ENCODE results near the gene EZH1. TPM values are rescaled to one million over a fixed set of nuclear protein-coding genes. Genes with fewer than 3 reads are reported as not detected.

EZH1 gene
- total RNA-seq, 5 donors from 2014 or later (not counting 1 experiment from before 2014, with no cell fraction given): 87.1 to 161 (median 146) TPM

GRCh38 chr17:42691021-42691545 lies 53.8 kb downstream of the EZH1 start:
- Mint-ChIP-seq H3K36me3 (peaks cover 4% of the 10 kb centered on the region), H3K27ac (no peak overlapping the region), H3K4me3 (no peak overlapping the region), H3K4me1 (no peaks in the 10 kb centered on the region), H3K27me3 (no peaks in the 10 kb centered on the region), H3K9me3 (no peaks in the 10 kb centered on the region)
- 88% methylated on average over 7 of the region's 12 CpGs for WGBS (ENCODE audit: insufficient coverage)
- H3K4me3 ChIP-seq (ENCODE audit: control insufficient read depth in 1 of 2, extremely low read depth in 1 of 2, low read length in 1 of 2): no peak overlapping the region
- no peak overlapping the region for H3K27ac ChIP-seq (ENCODE audit: low read length)
- H3K9me3 ChIP-seq: no peaks in the 10 kb centered on the region
- POLR2A ChIA-PET: no interaction called here
- DNase-seq (no peak), ATAC-seq (replicated peaks in 1 of 4) (no peak)
- H3K27me3 ChIP-seq (replicated peaks in 1 of 2; ENCODE audit: control insufficient read depth in 2 of 2, extremely low read depth in 1 of 2, insufficient read depth in 2 of 2, low read length in 1 of 2): peaks cover 0 to 3% of the 10 kb centered on the region in 2 experiments
- CTCF ChIA-PET: interaction anchor here in 1 of 2 donors (0.5 kb wide), 1 partner anchor 41 kb away, joined by 4 read pairs; no protein-coding TSS in a partner anchor
- peaks cover 0 to 5% of the 10 kb centered on the region in 2 donors for H3K36me3 ChIP-seq (ENCODE audit: control insufficient read depth in 2 of 2, extremely low read depth in 1 of 2, insufficient read depth in 1 of 2, low read length in 1 of 2)
- no peaks in the 10 kb centered on the region for H3K4me1 ChIP-seq (ENCODE audit: control insufficient read depth in 1 of 2, extremely low read depth in 1 of 2, insufficient read depth in 2 of 2, low read length in 2 of 2)

- Mint-ChIP-seq H3K9me3 (no peaks in the 10 kb centered on the region), H3K4me1 (peaks cover 0 to under 1% (median 0%) of the 10 kb centered on the region in 3 donors), H3K27ac (no peak overlapping the region), H3K36me3 (no peaks in the 10 kb centered on the region), H3K27me3 (peaks cover 0 to 4% of the 10 kb centered on the region in 2 donors), H3K4me3 (no peak overlapping the region)
- WGBS (ENCODE audit: insufficient coverage): 85% methylated on average over 9 of the region's 10 CpGs
- Histone ChIP-seq H3K4me3 (ENCODE audit: control insufficient read depth in 1 of 2, extremely low read depth in 1 of 2, low read length in 1 of 2) (no peak overlapping the region), H3K4me1 (ENCODE audit: control insufficient read depth in 1 of 2, extremely low read depth in 1 of 2, insufficient read depth in 2 of 2, low read length in 2 of 2) (no peaks in the 10 kb centered on the region), H3K9me3 (no peaks in the 10 kb centered on the region), H3K36me3 (ENCODE audit: control insufficient read depth in 2 of 2, extremely low read depth in 1 of 2, insufficient read depth in 1 of 2, low read length in 1 of 2) (peaks cover 0 to 5% of the 10 kb centered on the region in 2 donors), H3K27me3 (replicated peaks in 1 of 2; ENCODE audit: control insufficient read depth in 2 of 2, extremely low read depth in 1 of 2, insufficient read depth in 2 of 2, low read length in 1 of 2) (peaks cover 0 to 3% of the 10 kb centered on the region in 2 experiments), H3K27ac (ENCODE audit: low read length) (no peak overlapping the region)
- no peak for DNase-seq
- no peak for ATAC-seq (replicated peaks in 1 of 4)
- CTCF ChIA-PET: interaction anchor here (0.5 to 0.7 kb wide), 2 partner anchors 41 to 1926 kb away, joined by 4 read pairs; no protein-coding TSS in a partner anchor
- POLR2A ChIA-PET: no interaction called here
Observed at GRCh38 chr17:42690596-42690995, 54.2 kb downstream of the EZH1 start.

- Mint-ChIP-seq H3K27ac (no peak overlapping the region), H3K4me1 (peaks cover 7 to 16% (median 12%) of the 10 kb centered on the region in 3 donors), H3K27me3 (peaks cover 5 to 21% of the 10 kb centered on the region in 2 donors), H3K4me3 (no peak overlapping the region), H3K36me3 (no peaks in the 10 kb centered on the region), H3K9me3 (no peaks in the 10 kb centered on the region)
- ChIA-PET CTCF (no interaction called here), POLR2A (no interaction called here)
- H3K4me3 ChIP-seq (ENCODE audit: control insufficient read depth in 1 of 2, extremely low read depth in 1 of 2, low read length in 1 of 2): no peak overlapping the region
- peaks cover 0 to 11% of the 10 kb centered on the region in 2 experiments for H3K4me1 ChIP-seq (ENCODE audit: control insufficient read depth in 1 of 2, extremely low read depth in 1 of 2, insufficient read depth in 2 of 2, low read length in 2 of 2)
- DNase-seq (no peak), ATAC-seq (replicated peaks in 1 of 4) (no peak)
- H3K9me3 ChIP-seq: no peaks in the 10 kb centered on the region
- 92% methylated on average over 18 of the region's 27 CpGs for WGBS (ENCODE audit: insufficient coverage)
- peaks cover 0 to 17% of the 10 kb centered on the region in 2 experiments for H3K27me3 ChIP-seq (replicated peaks in 1 of 2; ENCODE audit: control insufficient read depth in 2 of 2, extremely low read depth in 1 of 2, insufficient read depth in 2 of 2, low read length in 1 of 2)
- H3K27ac ChIP-seq (ENCODE audit: low read length): no peak overlapping the region
- H3K36me3 ChIP-seq (ENCODE audit: control insufficient read depth in 2 of 2, extremely low read depth in 1 of 2, insufficient read depth in 1 of 2, low read length in 1 of 2): no peaks in the 10 kb centered on the region
Observed at GRCh38 chr17:42687707-42688320, 57.0 kb downstream of the EZH1 start.

GRCh38 chr17:42686520-42687128 lies 58.2 kb downstream of the EZH1 start:
- Mint-ChIP-seq H3K36me3 (no peaks in the 10 kb centered on the region), H3K27ac (no peak overlapping the region), H3K4me1 (peaks cover 17 to 27% (median 24%) of the 10 kb centered on the region in 3 donors), H3K27me3 (peaks cover 14 to 31% of the 10 kb centered on the region in 2 donors), H3K4me3 (no peak overlapping the region), H3K9me3 (no peaks in the 10 kb centered on the region)
- no peak for DNase-seq
- H3K36me3 ChIP-seq (ENCODE audit: control insufficient read depth in 2 of 2, extremely low read depth in 1 of 2, insufficient read depth in 1 of 2, low read length in 1 of 2): no peaks in the 10 kb centered on the region
- WGBS (ENCODE audit: insufficient coverage): 85% methylated on average over 28 of the region's 32 CpGs
- H3K4me1 ChIP-seq (ENCODE audit: control insufficient read depth in 1 of 2, extremely low read depth in 1 of 2, insufficient read depth in 2 of 2, low read length in 2 of 2): peaks cover 9 to 22% of the 10 kb centered on the region in 2 experiments
- no peak for ATAC-seq (replicated peaks in 1 of 4)
- no peak overlapping the region for H3K27ac ChIP-seq (ENCODE audit: low read length)
- no peak overlapping the region for H3K4me3 ChIP-seq (ENCODE audit: control insufficient read depth in 1 of 2, extremely low read depth in 1 of 2, low read length in 1 of 2)
- H3K9me3 ChIP-seq: no peaks in the 10 kb centered on the region
- CTCF ChIA-PET: no interaction called here
- POLR2A ChIA-PET: no interaction called here
- H3K27me3 ChIP-seq (replicated peaks in 1 of 2; ENCODE audit: control insufficient read depth in 2 of 2, extremely low read depth in 1 of 2, insufficient read depth in 2 of 2, low read length in 1 of 2): peaks cover 2 to 26% of the 10 kb centered on the region in 2 experiments

GRCh38 chr17:42685831-42686230 lies 59.0 kb downstream of the EZH1 start:
- Mint-ChIP-seq H3K36me3 (no peaks in the 10 kb centered on the region), H3K9me3 (no peaks in the 10 kb centered on the region), H3K4me3 (no peak overlapping the region), H3K27me3 (peaks cover 20 to 36% of the 10 kb centered on the region in 2 donors), H3K27ac (no peak overlapping the region), H3K4me1 (peaks cover 22 to 33% (median 32%) of the 10 kb centered on the region in 3 donors)
- no peak overlapping the region for H3K27ac ChIP-seq (ENCODE audit: low read length)
- H3K9me3 ChIP-seq: no peaks in the 10 kb centered on the region
- ChIA-PET POLR2A (interaction anchor here in 1 of 2 donors (0.6 kb wide), 1 partner anchor 106 kb away, joined by 5 read pairs; no protein-coding TSS in a partner anchor), CTCF (interaction anchor here in 1 of 2 donors (0.6 kb wide), 1 partner anchor 35 kb away, joined by 6 read pairs; no protein-coding TSS in a partner anchor)
- H3K36me3 ChIP-seq (ENCODE audit: control insufficient read depth in 2 of 2, extremely low read depth in 1 of 2, insufficient read depth in 1 of 2, low read length in 1 of 2): no peaks in the 10 kb centered on the region
- H3K27me3 ChIP-seq (replicated peaks in 1 of 2; ENCODE audit: control insufficient read depth in 2 of 2, extremely low read depth in 1 of 2, insufficient read depth in 2 of 2, low read length in 1 of 2): peaks cover 2 to 34% of the 10 kb centered on the region in 2 experiments
- H3K4me3 ChIP-seq (ENCODE audit: control insufficient read depth in 1 of 2, extremely low read depth in 1 of 2, low read length in 1 of 2): no peak overlapping the region
- DNase-seq (no peak), ATAC-seq (replicated peaks in 1 of 4) (no peak)
- peaks cover 10 to 28% of the 10 kb centered on the region in 2 experiments for H3K4me1 ChIP-seq (ENCODE audit: control insufficient read depth in 1 of 2, extremely low read depth in 1 of 2, insufficient read depth in 2 of 2, low read length in 2 of 2)
- 91% methylated on average over 8 of the region's 14 CpGs for WGBS (ENCODE audit: insufficient coverage)

GRCh38 chr17:42684929-42685556 lies 59.8 kb downstream of the EZH1 start:
- CTCF ChIA-PET: interaction anchor here in 1 of 2 donors (0.6 kb wide), 1 partner anchor 34 kb away, joined by 6 read pairs; no protein-coding TSS in a partner anchor
- ATAC-seq (replicated peaks in 1 of 4) (no peak), DNase-seq (no peak)
- H3K9me3 Mint-ChIP-seq: no peaks in the 10 kb centered on the region
- Histone ChIP-seq H3K4me1 (ENCODE audit: control insufficient read depth in 1 of 2, extremely low read depth in 1 of 2, insufficient read depth in 2 of 2, low read length in 2 of 2) (peaks cover 10 to 35% of the 10 kb centered on the region in 2 experiments), H3K27me3 (replicated peaks in 1 of 2; ENCODE audit: control insufficient read depth in 2 of 2, extremely low read depth in 1 of 2, insufficient read depth in 2 of 2, low read length in 1 of 2) (peaks cover 2 to 42% of the 10 kb centered on the region in 2 experiments), H3K4me3 (ENCODE audit: control insufficient read depth in 1 of 2, extremely low read depth in 1 of 2, low read length in 1 of 2) (no peak overlapping the region), H3K9me3 (no peaks in the 10 kb centered on the region), H3K27ac (ENCODE audit: low read length) (no peak overlapping the region), H3K36me3 (ENCODE audit: control insufficient read depth in 2 of 2, extremely low read depth in 1 of 2, insufficient read depth in 1 of 2, low read length in 1 of 2) (no peaks in the 10 kb centered on the region)
- H3K27ac Mint-ChIP-seq: no peak overlapping the region
- no peaks in the 10 kb centered on the region for H3K36me3 Mint-ChIP-seq
- POLR2A ChIA-PET: interaction anchor here in 1 of 2 donors (0.6 kb wide), 1 partner anchor 107 kb away, joined by 5 read pairs; no protein-coding TSS in a partner anchor
- H3K27me3 Mint-ChIP-seq: peaks cover 24 to 39% of the 10 kb centered on the region in 2 donors
- WGBS (ENCODE audit: insufficient coverage): 90% methylated on average over 46 of the region's 50 CpGs
- no peak overlapping the region for H3K4me3 Mint-ChIP-seq
- H3K4me1 Mint-ChIP-seq: peaks cover 26 to 38% (median 37%) of the 10 kb centered on the region in 3 donors
